GM12864 (cell line): ENCODE results near the gene WNT5A.

ENCODE experiments used
- DNase-seq: peaks from one replicate; pipeline ENCODE4 v3.0.0-alpha.2; 2011; ENCODE audit warnings: low read depth
- H3K4me3 ChIP-seq: 2 replicates; pipeline ENCODE4 v1.5.1; 2011; ENCODE audit warnings: mild to moderate bottlenecking, low read depth, low read length, control low read depth
- TF ChIP-seq, protein P1 (sequence below): IDR thresholded peaks from 2 replicates; pipeline ENCODE4 v1.5.1; 2011; ENCODE audit warnings: low read depth, mild to moderate bottlenecking, moderate library complexity, low read length, control low read depth, inconsistent platforms; ENCODE audit errors: missing control alignments

Gene WNT5A

GRCh38 chr3:55524565-55525244 is 37.6 kb upstream of the WNT5A start:
- H3K4me3 ChIP-seq: no peak overlapping the region

GRCh38 chr3:55523471-55523870 is 36.4 kb upstream of the WNT5A start:
- TF ChIP-seq, protein P1, sequence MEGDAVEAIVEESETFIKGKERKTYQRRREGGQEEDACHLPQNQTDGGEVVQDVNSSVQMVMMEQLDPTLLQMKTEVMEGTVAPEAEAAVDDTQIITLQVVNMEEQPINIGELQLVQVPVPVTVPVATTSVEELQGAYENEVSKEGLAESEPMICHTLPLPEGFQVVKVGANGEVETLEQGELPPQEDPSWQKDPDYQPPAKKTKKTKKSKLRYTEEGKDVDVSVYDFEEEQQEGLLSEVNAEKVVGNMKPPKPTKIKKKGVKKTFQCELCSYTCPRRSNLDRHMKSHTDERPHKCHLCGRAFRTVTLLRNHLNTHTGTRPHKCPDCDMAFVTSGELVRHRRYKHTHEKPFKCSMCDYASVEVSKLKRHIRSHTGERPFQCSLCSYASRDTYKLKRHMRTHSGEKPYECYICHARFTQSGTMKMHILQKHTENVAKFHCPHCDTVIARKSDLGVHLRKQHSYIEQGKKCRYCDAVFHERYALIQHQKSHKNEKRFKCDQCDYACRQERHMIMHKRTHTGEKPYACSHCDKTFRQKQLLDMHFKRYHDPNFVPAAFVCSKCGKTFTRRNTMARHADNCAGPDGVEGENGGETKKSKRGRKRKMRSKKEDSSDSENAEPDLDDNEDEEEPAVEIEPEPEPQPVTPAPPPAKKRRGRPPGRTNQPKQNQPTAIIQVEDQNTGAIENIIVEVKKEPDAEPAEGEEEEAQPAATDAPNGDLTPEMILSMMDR: no peak
- DNase-seq: no peak

More at GRCh38 chr3:55524565-55525244, 37.6 kb upstream of the WNT5A start:
- TF ChIP-seq, protein P1: no peak
- no peak for DNase-seq

GRCh38 chr3:55521738-55522421 is 34.8 kb upstream of the WNT5A start:
- no peak for DNase-seq
- TF ChIP-seq, protein P1: no peak
- H3K4me3 ChIP-seq: no peak overlapping the region

More at GRCh38 chr3:55523471-55523870, 36.4 kb upstream of the WNT5A start:
- H3K4me3 ChIP-seq: no peak overlapping the region

GRCh38 chr3:55521064-55521737 is 34.1 kb upstream of the WNT5A start:
- TF ChIP-seq, protein P1: no peak
- no peak overlapping the region for H3K4me3 ChIP-seq
- no peak for DNase-seq

- TF ChIP-seq, protein P1: no peak
- no peak for DNase-seq
- no peak overlapping the region for H3K4me3 ChIP-seq
These were observed 31.9 kb upstream of the WNT5A start for GRCh38 chr3:55519019-55519418.

- DNase-seq: no peak
- no peak overlapping the region for H3K4me3 ChIP-seq
- TF ChIP-seq, protein P1: no peak
These were observed 31.3 kb upstream of the WNT5A start for GRCh38 chr3:55518451-55518850.
